AG10803 (cell line): ENCODE results near the gene SEMA6A.

Experiments
- DNase-seq: peaks from one replicate; pipeline ENCODE4 v3.0.0; 2010; ENCODE audit warnings: low read depth
- H3K4me3 ChIP-seq: 2 replicates; pipeline ENCODE4 v1.5.1; 2011; ENCODE audit warnings: mild to moderate bottlenecking, low read length, control low read depth
- TF ChIP-seq, protein P1 (sequence below): conservative IDR thresholded peaks from 2 replicates; pipeline ENCODE4 v1.5.1; 2011; ENCODE audit warnings: mild to moderate bottlenecking, low read length, control low read depth, inconsistent platforms

The SEMA6A gene

DNA sequence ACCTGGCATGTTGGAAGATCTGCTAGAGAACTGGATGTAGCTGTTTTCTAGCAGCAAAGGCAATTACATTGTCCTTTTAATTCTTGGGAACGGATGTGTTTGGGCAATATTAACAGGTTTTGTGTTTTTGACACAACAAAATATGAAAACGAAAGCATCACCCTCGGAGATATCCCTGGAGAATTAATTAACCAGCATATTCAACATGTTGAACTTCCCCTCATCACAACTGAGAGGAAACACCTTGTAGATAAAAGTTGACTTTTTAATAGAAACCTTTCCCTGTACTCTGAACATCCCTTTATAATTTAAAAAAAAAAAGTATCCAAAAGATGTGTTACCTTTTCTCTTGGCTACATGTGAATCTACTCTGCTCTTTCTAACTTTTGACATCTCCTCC, 13.0 kb downstream of the SEMA6A start:
- H3K4me3 ChIP-seq, result no peak overlapping the region

DNA sequence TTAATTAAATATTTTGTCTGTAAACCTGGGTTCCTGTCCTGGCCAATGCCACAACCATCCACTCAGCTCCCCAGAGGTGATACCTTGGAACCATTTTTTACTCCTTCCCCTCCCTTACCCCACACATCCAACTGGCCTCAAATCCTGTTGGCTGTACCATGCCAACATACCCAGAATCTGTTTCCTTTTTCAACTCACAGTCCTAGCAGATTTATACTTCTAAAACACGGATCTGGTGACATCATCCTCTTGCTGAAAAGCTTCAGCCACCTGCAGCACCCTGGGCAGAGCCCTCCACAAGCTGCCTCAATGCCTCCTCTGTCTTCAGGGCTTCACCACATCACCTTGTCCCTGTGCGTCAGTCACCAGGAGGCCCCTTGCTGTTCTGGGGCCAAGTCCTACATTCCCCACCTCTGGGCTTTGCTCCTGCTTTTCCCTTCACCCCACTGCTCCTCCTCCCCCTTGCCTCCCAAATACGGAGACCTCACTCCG, 14.9 kb downstream of the SEMA6A start:
- DNase-seq, result no peak
- H3K4me3 ChIP-seq, result no peak overlapping the region
- TF ChIP-seq, protein P1, sequence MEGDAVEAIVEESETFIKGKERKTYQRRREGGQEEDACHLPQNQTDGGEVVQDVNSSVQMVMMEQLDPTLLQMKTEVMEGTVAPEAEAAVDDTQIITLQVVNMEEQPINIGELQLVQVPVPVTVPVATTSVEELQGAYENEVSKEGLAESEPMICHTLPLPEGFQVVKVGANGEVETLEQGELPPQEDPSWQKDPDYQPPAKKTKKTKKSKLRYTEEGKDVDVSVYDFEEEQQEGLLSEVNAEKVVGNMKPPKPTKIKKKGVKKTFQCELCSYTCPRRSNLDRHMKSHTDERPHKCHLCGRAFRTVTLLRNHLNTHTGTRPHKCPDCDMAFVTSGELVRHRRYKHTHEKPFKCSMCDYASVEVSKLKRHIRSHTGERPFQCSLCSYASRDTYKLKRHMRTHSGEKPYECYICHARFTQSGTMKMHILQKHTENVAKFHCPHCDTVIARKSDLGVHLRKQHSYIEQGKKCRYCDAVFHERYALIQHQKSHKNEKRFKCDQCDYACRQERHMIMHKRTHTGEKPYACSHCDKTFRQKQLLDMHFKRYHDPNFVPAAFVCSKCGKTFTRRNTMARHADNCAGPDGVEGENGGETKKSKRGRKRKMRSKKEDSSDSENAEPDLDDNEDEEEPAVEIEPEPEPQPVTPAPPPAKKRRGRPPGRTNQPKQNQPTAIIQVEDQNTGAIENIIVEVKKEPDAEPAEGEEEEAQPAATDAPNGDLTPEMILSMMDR, result no peak

More for the DNA sequence above, 13.0 kb downstream of the SEMA6A start:
- no peak for DNase-seq
- TF ChIP-seq, protein P1, result no peak

DNA sequence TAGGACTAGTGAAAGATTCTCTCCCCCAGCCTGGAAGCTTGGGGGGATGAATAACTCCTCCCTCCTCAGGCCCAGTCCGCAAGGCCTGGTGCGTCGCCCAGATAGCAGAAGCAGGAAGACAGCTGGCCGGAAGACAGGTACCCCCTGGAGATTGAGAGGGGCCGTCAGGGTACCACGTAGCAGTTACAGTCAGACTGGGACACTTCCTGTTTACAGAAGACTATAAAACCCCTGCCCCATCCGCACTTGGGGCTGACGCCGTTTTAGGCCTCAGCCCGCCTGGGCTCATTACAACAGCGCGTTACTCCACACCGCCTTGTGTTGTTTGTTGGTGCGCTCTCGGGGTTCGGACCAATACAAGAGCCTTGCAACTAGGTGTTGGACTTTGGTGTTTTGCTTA, 15.4 kb downstream of the SEMA6A start:
- H3K4me3 ChIP-seq, result no peak overlapping the region
- TF ChIP-seq, protein P1, result no peak
- DNase-seq, result no peak

DNA sequence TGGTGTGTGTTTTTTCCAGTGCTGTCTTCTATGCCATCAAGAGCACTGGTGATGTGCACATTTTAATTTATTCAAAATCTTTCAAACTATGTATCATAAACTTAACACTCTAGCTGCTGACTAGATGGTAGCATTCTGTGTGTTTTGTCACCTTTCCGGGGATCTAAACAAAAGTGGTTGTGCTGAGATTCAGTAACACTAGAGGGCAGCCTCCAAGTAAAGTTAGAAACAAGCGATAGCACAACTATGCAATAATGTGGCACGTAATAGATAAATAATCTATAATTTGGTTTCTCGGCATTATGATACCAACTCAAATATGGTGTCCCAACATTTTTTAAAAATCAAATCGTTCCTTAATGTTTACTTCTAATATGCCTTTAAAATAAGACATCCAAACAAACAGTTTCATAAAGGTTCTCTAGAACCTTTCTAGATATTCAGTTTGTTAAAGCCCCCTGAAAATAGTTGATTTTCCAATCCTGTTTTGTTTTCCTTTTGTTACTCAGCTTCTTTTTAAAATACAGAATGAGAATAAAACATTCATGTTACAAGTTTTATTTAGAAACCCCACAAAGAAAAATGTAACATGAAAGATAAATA, 16.9 kb downstream of the SEMA6A start:
- peak; percentile 4 for DNase-seq
- H3K4me3 ChIP-seq, result no peak overlapping the region
- TF ChIP-seq, protein P1, result peak; percentile 64

DNA sequence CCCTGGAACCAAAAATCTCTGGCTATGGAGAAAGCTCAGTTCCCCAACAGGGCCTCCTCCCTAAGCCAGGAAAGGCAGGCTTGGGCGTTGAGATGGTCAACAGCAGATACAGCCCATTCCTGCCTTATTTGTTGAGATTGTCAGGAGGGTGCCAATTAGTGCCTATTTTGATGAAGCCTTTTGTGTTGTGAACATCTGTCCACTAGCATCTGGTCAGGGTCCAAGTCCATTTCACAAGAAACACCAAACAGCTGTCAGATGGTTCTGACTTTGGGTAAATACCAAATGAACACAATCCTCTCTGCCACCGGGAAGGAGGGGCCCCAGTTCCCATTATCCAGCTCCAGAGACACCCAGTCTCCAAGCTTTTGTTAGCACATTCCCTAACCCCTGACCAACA, 19.9 kb downstream of the SEMA6A start:
- H3K4me3 ChIP-seq, result no peak overlapping the region
- DNase-seq, result no peak
- TF ChIP-seq, protein P1, result no peak

DNA sequence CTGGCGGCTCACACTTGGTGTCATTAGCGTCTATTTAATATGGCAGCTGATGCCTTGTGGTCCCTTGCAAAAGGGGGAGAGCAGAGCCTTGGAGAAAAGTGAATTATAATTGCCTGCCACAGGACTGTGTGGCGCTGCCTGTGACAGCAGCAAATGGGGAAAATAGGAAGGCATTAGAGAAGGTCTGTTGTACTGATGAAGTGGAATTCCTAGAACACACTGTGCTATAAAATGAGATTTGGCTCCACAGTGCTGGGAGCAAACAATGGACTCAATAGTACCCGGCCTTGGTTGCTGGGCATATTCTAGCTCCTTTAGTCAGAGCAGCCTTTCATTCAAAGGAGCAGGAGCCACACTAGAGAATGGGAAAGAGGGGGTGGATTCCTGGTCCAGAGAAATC, 21.3 kb downstream of the SEMA6A start:
- DNase-seq, result no peak
- H3K4me3 ChIP-seq, result no peak overlapping the region
- TF ChIP-seq, protein P1, result no peak

DNA sequence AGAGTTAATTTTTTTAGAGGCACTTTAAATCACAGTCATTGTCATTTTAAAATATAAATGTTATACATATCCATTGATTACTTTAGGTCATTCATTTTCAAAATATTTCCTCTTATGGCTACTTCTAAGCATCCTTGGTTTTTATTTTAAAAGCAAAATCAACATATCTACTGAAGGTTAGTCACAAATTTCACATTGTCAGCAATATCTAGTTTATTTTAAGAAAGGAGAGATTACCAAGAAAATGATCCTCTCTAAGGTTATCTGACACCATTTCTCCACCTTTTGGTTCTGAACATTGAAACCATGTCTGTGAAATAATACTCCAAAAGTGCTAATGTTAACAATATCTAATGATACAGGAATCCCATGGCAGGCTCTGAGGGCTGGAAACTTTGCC, 24.5 kb downstream of the SEMA6A start:
- DNase-seq, result no peak
- TF ChIP-seq, protein P1, result no peak
- H3K4me3 ChIP-seq, result no peak overlapping the region
